Measurements from ENCODE around the gene SEMA3D.

Gene SEMA3D

DNA sequence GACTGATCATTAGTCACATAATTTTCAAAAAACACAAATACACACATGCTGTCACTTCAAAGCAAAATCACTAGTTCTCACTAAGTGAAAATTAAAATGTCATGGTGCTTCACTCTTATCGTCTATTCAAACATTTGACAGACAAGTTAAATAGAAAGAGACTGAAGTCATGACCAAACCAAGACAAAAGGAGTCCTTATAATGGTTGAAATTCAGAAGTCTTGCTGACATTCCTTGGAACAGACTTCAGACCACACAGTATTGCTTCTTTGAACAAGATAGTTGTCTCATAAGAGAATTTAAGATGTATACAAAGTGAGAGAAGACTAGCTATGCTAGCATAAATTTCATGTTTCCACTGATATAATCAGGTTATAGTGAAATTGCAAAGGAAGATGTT is 119.5 kb downstream of the SEMA3D start:
- FAIRE-seq (no peak), DNase-seq (ENCODE audit: insufficient read length, low spot score) (no peak)
- no peak for TF ChIP-seq POLR2A (IDR thresholded peaks at IDR 0.05; ENCODE audit: low read depth, low read length)

DNA sequence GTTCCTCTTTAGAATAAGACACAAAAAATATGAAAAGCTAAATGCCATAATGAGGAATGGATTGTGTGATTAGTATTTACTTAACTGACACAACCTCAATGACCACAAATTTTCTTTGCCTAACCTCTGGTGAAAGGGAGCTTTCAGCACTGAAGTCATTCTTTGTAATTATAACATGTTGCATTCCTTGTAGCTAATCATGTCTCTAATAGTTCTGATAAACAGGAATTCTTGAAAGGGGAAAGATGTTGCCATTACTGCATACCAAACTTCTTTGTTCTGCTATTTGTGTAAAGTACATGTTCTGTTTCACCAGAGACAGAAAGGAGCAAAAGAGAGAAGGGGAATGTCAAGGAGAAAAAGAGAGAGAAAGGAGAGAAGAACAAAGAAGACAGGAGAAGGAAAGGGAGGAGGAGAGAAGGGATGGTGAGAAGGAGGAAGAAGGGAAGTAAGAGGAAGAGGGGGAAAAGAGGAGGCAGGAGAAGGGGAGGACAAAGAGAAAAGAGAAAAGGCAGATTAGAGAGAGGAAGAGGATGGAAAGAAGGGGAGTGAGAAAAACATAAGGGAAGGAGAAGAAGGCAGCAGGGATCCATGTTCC is 120.9 kb downstream of the SEMA3D start:
- no peak for TF ChIP-seq POLR2A (IDR thresholded peaks at IDR 0.05; ENCODE audit: low read depth, low read length)
- FAIRE-seq (no peak), DNase-seq (ENCODE audit: insufficient read length, low spot score) (no peak)

DNA sequence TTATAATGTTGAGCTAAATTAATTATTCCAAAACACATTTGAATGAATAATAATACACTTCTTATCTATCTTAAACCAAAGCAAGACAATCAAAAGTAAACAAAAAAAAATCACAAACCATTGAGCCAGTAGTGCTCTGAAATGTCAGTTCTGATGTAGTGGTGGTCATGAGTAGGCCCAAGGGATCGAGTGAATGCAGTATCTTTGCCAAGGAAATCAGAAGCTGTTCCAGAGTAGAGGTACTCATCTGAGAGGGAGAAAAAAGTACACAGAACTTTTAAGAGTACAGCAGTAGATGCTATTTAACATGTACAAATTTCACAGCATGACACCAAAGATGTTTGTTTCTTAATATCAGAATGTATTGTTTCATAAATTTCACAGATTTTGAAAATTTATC is 121.5 kb downstream of the SEMA3D start:
- DNase-seq (ENCODE audit: insufficient read length, low spot score) (no peak), FAIRE-seq (no peak)
- TF ChIP-seq POLR2A (IDR thresholded peaks at IDR 0.05; ENCODE audit: low read depth, low read length), result no peak

DNA sequence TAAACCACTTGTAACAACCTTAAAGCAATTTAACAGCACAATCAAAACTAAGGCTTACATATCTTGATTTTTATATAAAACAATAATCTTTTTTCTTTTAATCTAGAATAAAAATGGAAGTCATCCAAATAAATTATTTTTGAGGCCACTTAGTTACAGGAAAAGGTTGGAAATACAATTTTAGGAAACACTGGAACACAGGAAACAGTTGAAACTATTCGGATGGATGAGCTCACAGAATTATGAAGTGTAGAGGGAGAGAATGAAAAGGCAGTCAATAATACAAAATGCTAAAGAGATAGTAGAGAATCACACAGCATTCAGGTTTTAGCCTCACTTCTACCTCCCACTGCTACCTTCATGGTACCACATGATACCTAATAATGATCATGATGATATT is 124.2 kb downstream of the SEMA3D start:
- DNase-seq (ENCODE audit: insufficient read length, low spot score) (no peak), FAIRE-seq (no peak)
- no peak for TF ChIP-seq POLR2A (IDR thresholded peaks at IDR 0.05; ENCODE audit: low read depth, low read length)

DNA sequence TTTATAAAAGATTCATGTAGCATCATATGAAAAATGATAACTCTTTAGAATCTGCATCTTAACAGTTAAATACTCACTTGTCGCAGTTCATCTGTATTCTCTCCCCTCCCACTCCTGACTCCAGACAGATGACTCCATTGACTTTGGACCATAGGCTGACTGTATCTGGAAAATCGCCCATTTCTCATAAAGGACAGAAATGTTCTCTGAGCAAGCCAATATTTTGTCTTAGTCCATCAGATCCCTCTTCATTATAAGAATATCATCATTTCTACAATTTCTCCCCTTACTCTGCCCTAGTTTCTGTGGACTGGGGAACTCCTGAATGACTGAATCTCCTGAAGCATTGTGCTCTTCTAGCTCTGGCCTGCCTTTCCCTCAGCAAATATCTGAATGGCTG is 125.4 kb downstream of the SEMA3D start:
- FAIRE-seq, result no peak
- no peak for DNase-seq (ENCODE audit: insufficient read length, low spot score)
- no peak for TF ChIP-seq POLR2A (IDR thresholded peaks at IDR 0.05; ENCODE audit: low read depth, low read length)

DNA sequence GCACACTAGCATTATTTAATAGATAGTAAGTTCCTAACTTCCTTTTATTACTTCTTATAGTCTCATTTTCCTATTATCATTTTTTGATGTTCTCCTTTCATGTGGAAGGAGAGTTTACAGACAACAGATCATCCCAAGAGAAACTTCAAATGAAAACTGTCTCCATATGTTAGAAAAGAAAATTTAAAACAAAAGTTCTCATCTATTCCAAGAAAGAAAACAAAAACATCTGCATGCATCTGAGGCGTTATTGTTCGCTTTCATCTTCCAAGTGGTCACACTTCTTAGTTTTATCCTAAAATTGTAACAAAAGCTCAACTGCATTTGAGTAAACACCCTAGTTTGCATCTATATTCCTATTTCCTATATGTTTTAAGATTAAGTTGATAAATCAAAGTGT is 126.2 kb downstream of the SEMA3D start:
- DNase-seq (ENCODE audit: insufficient read length, low spot score) (no peak), FAIRE-seq (no peak)
- no peak for TF ChIP-seq POLR2A (IDR thresholded peaks at IDR 0.05; ENCODE audit: low read depth, low read length)

DNA sequence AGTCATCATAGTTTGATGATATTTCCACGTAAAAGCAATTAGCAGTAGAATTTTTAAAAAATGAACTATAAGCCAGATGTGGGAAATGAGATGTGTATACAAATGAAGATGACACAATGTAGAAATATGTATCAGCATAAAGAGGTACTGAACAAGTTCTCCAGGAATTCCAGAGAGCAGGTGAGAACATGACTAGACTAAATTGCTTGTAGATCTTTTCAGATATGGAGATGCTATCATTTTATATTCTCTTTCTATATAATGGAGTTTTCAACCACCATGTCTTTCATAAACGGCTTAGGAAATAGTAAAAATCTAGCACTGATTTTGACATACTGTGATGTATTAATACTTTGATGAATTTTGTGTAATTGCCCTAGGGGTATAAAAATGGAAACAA is 130.9 kb downstream of the SEMA3D start:
- FAIRE-seq (peak; percentile 6), DNase-seq (ENCODE audit: insufficient read length, low spot score) (no peak)
- TF ChIP-seq POLR2A (IDR thresholded peaks at IDR 0.05; ENCODE audit: low read depth, low read length), result no peak

DNA sequence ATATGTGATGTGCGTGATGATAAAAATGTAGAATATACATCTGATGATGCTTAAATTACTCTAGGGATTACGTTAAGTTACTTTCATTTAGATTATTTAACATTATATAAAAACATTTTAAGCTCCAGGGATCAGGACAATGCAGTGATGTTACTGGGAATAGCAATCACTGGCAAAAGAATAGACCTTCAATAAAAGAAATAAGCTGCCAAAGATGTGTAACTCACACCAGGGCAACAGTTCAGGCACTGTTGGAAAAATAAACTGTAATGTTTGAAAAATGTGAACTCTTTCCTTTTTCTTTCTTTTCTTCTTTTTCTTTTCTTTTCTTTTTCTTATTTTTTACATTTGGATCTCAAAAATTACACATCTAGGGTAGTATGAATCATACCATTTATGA is 131.7 kb downstream of the SEMA3D start:
- no peak for TF ChIP-seq POLR2A (IDR thresholded peaks at IDR 0.05; ENCODE audit: low read depth, low read length)
- FAIRE-seq (no peak), DNase-seq (ENCODE audit: insufficient read length, low spot score) (no peak)

DNA sequence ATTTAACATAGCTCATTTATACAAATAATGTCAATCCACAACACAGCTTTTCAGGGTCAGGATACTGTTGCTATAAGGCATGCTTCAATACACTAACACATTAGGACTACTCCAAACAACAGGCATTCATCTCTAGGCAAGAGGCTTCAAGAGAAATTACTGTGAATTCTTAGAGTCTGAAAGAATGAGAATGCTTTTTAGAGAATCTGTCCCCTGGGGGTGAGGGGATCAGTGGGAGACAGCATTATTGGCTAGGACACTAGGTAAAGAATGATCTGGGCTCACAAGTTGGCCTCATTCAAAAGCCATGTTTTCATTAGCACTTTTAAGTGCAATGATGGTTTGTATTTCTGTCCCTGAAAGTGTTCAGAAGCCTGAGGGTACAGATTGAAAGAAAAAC is 132.6 kb downstream of the SEMA3D start:
- no peak for TF ChIP-seq POLR2A (IDR thresholded peaks at IDR 0.05; ENCODE audit: low read depth, low read length)
- FAIRE-seq (no peak), DNase-seq (ENCODE audit: insufficient read length, low spot score) (no peak)

DNA sequence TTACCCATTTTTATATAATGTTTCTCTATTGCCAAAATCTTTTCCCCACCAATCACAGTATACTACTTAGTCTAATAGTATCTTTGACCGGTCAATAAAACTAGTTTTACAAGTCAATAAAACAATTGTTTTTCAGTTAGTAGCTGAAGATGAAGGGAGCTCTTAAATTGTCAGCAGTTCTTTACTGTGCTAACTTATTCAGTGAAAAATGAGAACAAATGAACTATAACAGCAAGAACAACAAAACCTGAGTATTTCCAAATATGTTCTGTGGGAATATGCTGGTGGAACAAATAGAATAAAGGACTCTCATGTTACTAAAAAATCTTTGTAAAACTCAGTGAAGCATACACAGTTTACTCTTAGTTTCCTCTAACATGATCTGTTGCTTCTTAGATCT is 134.0 kb downstream of the SEMA3D start:
- no peak for FAIRE-seq
- TF ChIP-seq POLR2A (IDR thresholded peaks at IDR 0.05; ENCODE audit: low read depth, low read length), result no peak
- no peak for DNase-seq (ENCODE audit: insufficient read length, low spot score)

DNA sequence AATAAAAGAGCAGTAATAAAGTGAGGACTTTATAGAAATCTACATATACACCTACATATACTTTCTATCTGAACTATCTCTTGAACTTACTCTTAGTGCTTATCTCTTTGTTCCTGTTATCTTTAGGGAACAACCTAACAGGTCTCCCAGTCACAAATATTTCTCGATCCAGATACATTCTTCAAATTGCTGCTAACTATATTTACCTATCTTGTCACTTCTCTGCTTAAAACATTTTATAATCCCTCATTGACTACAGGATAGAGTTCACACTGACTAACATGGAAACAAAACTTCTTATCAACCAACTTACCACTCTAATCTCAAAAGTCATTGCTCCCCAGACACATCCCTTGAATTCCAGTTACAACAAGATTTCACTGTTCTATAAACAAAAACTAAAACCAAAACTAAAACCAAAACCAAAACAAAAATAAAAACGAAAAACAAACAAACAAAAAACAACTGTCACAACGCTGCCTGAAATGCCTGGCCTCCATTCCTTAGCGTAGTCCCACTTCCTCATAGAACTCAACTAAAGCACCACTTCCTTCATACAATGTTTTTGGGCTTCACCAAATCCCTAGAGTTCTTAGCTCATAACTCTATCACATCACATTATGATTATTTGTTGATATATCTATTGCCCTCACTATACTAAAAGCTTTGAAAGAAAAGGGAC is 134.7 kb downstream of the SEMA3D start:
- no peak for TF ChIP-seq POLR2A (IDR thresholded peaks at IDR 0.05; ENCODE audit: low read depth, low read length)
- no peak for DNase-seq (ENCODE audit: insufficient read length, low spot score)
- FAIRE-seq, result peak; percentile 11

DNA sequence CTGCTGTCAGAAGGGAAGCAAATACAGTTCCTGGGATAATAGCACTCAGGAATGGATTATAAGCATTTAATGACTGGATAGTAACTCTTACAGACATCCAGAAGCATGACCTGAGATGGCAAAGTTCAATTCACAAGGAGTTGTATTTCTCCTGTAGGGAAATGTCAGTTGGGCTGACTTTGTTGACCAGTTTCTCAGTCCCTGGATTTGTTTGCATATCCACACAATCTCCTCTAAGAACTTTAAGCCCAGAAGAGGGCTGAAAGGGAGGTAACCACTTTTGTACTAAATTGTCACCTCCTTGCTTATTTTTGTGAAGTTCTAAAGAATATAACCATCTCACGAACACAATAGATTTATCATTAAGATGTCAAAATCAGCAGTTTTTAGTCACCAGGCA is 140.3 kb downstream of the SEMA3D start:
- no peak for FAIRE-seq
- no peak for DNase-seq (ENCODE audit: insufficient read length, low spot score)
- no peak for TF ChIP-seq POLR2A (IDR thresholded peaks at IDR 0.05; ENCODE audit: low read depth, low read length)

DNA sequence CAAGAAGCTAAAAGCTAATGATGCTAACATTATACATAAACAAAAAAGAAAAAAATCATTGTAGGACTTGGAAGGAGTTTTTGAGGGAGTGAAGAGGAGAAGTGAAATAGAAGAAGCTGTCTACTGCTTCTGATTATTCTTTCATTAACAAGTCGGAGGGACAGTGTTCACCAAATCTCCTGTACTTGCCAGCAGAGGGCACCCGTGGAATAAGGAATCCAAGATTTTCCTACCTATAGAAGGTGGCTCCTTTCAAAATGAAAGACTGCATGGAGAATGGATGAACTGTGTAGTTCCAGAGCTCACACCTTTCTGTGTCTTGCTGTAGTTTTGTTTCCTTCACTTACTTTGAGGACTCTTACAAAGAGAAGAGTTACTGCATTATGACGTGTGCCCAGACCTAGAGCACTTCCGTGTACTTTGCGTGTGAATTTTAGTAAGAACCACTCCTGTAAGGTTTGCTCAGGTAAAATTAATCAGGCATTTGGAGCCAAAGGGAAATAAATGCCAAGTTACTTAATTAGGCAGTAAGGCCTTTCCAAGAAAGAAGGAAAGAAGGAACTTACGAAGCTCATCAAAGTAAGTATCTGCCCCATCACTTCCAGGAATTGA is 145.1 kb downstream of the SEMA3D start:
- DNase-seq (ENCODE audit: insufficient read length, low spot score), result peak; percentile 2
- peak; percentile 84 for FAIRE-seq
- TF ChIP-seq POLR2A (IDR thresholded peaks at IDR 0.05; ENCODE audit: low read depth, low read length), result no peak

DNA sequence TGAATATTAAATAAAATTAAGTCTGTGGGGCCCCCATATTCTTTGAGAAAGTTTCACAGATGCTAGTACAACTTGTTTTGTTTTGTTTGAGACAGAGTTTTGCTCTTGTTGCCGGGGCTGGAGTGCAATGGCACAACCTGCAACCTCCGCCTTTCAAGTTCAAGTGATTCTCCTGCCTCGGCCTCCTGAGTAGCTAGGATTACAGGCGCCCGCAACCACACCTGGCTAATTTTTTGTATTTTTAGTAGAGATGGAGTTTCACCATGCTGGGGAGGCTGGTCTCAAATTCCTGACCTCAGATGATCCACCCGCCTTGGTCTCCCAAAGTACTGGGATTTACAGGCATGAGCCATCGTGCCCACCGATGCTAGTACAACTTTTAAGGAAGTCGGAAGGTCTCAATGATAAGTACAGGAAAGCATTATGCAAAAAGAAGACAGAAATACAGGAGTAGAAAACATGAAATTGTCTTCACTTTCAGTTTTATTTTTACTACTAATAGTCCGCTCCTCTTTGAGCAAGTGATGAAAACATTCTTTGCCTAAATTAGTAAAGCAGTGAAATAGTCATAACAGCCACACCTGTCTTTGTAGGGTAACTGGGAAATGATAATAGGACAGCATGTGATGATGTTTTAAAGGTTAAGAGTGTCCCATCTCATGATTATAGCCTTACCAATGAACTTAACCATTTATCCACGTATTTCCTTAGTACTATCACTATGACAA is 147.5 kb downstream of the SEMA3D start:
- no peak for DNase-seq (ENCODE audit: insufficient read length, low spot score)
- no peak for TF ChIP-seq POLR2A (IDR thresholded peaks at IDR 0.05; ENCODE audit: low read depth, low read length)
- no peak for FAIRE-seq

Data from H54 (cell line).